CD4-positive, alpha-beta T cell treated with Interleukin-6 at 100 ng/mL for 8 hours (primary cell): ENCODE results near the gene APOL4.
A peak's percentile ranks its signal among the peaks of the same experiment; 100 is the strongest.
"Not testable (repeated sequence)": the region's sequence is repeated elsewhere in the genome, so short reads cannot be mapped to it uniquely, and the experiment has no call there.

ENCODE experiments used
- DNase-seq: peaks from one replicate; pipeline ENCODE4 v3.0.0-alpha.2; 2020; ENCODE audit warnings: mixed read lengths, low spot score

APOL4 gene

DNA sequence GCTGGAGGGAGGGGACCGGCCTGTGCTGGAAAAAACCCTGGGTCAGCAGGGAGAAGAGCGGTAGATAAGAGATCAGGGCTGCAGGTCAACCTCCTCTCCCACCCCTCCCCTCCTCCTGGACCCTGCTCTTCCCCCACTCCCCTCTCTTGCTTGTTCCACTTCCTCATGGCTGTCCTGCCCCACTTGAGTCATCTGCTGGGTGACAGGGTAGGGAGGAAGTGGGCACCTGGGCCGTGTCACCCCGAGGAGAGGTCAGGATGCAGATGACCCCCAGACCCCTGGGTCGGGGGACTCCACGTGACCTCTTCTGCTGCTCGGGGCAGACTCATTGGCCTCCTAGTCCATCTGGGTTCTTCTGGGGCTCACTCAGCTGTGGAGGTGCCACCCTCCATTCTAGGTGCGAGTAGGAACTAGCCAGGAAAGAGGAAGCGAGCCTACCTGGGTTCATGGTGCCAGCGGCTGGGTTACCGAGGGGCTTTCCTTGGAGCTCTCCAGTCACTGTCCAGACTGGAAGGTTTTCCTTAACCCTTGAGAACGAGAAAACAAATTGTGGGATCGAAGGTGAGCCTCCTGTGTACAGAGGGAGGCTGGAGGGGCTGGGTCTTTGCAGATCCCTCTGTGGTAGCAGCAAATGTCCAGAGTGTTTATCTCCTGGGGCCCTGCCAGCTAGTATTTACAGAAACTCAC is 31.2 kb upstream of the APOL4 start:
- no peak for DNase-seq

DNA sequence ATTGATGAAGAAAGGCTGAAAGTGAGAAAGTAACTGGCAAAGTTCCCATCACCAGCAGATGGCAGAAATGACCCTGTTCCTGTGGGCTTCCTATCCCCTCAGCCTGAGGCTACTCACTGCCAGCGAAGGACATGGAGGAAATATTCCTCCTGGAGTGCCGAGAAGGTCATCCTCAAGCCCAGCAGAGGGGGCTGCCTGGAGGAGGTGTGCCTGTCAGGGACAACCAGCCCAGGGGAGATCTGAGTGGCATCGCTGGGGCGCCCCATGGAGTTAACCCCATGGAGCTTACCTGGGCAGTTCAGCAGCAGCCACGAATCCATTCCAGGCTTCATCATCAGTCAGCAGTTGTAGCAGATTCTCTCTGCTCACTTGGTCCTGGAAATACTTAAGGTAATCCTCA is 29.4 kb upstream of the APOL4 start:
- not testable (repeated sequence) for DNase-seq

DNA sequence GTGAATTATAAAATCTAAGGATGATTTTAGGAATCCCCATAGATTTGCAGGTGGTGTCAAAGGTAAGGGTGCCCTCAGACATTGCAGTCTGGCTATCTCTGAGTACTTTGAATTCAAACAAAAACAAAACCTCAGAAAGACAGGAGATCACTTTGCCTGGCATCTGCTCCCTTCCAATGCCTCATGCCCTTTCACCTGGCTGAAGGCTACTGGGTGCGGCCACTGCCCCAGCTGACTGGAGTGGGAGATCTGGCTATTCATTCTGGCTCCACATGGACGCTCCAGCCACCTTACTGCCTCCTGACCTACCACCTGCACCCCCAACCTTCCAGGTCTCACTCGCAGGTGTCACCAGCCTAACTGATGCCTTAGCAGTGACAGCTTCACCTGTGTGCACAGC is 28.0 kb upstream of the APOL4 start:
- DNase-seq, result not testable (repeated sequence)

DNA sequence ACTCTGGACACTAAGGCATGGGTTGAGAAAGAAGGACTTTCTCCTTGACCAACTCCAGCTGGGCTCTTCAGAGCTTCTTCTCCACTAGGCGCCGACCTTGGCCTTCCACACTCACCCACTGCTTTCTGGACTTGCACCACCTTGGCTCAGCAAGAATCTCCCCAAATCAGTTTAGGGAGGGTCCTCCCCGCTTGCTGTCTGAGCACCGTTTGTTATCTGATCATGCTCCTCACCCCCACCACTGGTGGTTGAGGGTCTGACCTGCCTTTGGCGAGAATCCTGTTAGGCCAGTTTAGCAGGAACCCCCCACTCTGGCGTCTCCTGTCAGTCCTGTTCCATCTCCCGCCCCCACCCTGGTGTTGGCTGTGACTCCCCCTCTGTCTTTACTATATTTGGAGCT is 27.3 kb upstream of the APOL4 start:
- DNase-seq, result no peak

DNA sequence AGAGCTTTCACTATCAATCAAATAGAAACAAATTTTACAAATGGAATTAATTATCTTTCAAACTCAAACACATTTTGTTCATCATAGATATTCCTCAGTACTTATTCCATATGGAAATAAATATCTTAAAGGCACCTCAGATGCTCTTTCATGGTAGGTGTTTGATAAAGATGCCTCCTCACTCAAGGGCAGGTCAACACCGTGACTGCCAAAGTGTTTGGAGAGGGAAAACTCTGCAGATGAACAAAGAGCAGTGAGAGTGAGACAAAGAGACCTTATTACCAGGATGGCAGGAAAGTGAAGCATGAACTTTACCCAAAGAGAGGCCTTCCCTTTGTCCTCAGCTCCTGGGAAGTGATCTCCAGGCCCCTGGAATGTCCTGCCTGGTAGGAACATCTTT is 26.8 kb upstream of the APOL4 start:
- DNase-seq, result not testable (repeated sequence)

DNA sequence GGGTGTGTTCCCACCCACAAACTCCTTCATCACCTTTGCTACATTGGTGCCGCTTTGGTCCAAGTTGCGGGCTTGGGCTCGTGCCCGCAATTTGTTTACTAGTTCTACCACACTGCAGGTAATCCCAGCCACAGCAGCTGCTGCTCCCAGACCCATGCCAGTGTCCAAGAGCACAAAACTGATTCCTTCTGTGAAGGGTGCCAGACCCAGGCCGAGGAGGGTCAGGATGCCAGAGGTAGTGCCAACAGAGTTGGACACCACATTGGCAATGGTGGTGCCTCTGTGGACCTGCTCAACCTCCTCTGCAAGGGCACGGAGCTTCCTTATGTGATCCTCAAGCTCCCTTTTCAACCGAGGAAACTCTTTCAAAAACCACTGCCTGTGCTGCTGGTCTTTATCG is 26.2 kb upstream of the APOL4 start:
- DNase-seq, result no peak

DNA sequence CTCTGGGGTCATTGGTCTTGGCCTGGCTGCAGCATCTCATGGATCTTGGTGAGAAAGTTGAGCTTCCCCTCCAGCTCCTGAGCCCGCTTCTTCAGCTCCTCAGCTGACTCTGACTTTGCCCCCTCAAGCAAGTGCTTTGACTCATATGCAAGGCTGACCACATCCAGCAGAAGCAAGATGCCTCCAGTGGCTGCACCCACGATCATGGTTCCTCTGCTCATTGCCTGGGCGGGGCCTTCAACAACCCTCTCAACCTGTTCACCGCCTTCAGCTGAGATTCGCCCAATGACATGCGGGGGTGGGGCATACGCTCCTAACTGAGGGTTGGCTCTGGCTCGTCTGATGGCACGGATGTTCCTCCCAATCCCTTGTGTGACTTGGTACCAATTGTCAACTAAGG is 25.8 kb upstream of the APOL4 start:
- no peak for DNase-seq

DNA sequence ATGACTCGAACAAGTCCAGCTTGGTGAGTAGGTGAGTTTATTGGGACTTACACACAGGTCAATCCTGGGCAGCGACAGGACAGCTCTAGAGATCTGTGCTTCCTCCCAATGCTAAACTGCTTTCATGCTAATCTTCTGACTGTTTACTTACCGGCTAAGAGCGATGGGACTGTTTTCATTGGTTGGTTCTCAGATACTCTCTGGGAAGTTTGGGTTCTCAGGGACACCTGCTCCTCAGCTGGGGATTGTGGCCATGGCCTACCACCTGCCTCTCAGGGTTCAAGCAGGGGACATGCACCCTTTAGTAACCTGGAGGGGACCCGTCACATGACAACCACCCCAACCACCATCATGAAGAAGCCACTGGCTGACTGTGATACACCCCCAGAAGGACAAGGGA is 24.6 kb upstream of the APOL4 start:
- no peak for DNase-seq

DNA sequence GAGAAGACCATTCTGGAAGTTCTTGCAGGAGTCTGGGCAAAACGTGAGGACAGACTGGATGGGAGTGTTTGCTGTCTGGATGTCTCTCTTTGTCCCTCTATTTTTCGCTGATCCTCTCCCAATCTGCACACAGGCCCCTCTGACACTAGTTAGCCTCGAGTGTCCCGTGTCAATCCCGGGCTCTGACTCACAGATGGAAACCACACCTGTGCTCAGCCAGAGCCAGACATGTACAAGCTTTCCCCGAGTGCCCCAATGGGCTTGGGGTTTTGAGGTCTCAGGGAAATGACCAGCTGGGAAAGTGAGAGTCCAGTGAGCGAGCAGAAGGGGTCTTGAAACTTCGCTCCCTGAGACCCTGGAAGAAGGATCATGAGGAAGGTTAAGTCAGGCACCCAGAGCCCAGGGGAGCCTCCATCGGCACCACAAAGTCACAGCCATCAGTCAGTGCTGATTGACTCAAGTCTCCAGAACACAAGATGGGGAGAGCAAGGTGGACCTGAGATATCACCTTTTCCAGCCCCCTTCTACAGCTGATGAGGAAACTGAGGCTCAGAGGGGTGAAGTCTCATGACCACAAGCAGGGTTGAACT is 23.8 kb upstream of the APOL4 start:
- no peak for DNase-seq

DNA sequence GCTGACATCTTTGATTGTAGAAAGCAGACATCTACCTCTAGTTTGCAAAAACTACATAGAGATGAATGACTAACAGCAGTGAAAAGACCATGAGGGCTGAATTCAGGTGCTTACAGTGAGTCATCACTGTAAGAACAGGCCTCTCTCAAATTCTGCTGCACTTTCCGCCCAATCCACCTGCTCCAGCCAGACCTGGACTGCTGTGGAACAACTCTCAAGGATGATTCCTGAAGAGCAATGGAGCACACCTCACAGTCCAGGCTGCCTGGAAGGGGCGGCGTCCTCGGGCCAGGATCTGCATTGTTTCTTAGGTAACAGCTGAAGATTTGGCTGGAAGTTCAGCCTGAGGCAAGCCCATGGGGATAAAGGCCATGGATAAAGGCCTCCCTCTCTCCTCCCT is 22.6 kb upstream of the APOL4 start:
- no peak for DNase-seq

DNA sequence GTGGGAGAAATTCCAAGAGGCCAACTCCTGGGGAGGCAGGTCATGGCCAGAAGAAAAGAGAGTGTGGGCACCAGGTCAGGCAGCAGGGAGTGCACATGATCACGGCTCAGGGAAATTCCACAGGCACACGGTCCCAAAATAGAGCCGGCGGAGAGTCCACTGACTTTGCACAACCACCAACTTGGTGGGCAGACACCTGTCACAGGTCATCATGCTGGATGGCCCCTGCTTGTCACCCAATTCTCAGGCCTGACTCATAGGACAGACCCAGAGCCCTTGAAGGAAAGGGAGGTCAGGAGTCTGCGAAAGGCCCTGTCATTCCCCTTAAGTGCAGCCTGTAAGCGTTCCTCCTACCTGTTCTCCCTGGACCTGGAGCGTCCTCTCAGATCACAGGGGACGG is 21.9 kb upstream of the APOL4 start:
- no peak for DNase-seq

DNA sequence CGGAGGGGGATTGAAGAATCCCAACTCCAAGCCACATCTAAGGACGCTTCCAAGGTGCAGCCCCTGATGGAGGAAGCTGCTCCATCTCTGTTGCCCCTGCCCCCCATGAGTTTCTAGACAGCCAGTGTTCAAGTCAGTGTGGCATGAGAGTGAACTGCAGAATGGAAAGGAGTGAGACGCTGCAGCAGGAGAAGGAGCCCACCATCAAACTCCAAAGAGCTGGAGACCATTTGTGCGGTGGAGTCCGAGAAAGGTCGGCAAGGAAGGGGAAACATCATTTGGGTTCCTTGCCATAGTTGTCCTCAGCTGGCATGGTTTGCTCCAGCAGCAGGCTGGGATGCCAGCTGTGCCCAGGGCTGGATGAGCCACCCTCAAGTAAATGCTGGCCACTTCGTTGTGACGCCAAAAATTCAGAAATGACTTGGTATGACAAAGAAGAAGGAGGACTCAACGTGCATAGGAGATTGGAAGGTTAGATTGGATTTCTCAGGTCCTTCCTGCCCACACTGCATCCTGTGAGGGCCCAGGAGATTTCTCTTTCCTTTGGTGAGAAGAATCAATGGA is 21.4 kb upstream of the APOL4 start:
- no peak for DNase-seq

DNA sequence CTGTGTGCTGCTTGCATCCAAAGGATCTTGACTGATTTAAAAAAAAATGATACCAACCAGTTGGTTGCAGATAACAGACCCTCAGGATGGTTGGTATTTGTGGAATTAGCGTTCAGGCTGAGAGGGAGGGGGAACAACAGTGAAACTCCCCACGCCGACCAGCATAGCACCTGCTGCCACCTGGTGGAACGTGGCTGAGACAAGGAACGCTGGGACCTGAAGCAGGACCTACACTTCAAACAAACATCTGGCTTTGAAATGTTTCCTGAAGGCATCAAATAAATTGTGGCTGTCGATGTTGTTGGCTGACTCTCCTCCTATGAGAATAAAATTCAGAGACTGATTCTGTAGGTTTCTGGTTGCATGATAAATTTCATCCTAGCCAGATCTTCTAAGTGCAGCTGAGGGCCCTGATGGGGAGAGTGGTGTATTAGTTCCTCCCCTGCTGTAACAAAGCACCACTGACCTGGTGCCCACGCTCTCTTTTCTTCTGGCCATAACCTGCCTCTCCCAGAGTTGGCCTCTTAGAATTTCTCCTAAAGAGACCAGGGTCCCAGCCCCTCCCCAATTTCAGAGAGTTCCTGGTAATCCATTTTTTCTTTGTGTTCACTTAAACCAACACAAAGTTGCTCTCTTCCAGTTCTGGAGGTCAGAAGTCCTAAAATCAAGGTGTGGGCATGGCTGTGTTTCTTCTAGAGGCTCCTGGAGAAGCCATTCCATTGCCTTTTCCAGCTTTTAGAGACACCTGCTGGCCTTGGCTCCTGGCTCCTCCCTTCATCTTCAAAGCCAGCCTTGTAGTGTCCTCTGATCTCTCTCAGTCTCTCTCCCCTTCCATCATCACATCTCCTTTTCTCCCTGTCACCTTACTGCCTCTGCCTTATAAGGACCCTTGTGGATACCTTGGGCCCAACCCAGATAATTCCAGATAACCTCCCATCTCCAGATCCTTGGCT is 20.5 kb upstream of the APOL4 start:
- peak; percentile 51 for DNase-seq

DNA sequence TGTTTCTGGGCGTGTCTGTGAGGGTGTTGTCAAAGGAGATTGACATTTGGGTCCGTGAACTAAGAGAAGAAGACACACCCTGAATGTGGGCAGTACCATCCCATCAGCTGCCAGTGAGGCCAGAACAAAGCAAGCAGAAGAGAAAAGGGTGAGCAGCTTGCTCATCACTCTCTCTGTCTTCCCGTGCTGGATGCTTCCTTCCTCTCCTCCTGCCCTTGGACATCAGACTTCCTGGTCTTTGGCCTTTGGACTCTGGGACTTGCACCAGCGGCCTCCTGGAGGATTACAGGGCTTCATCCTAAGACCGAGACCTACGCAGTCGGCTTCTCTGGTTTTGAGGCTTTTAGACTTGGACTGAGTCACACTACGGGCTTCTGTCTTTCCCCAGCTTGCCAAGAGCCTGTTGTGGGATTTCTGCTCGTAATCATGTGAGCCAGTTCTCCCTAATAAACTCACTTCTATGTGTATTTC is 18.9 kb upstream of the APOL4 start:
- no peak for DNase-seq

DNA sequence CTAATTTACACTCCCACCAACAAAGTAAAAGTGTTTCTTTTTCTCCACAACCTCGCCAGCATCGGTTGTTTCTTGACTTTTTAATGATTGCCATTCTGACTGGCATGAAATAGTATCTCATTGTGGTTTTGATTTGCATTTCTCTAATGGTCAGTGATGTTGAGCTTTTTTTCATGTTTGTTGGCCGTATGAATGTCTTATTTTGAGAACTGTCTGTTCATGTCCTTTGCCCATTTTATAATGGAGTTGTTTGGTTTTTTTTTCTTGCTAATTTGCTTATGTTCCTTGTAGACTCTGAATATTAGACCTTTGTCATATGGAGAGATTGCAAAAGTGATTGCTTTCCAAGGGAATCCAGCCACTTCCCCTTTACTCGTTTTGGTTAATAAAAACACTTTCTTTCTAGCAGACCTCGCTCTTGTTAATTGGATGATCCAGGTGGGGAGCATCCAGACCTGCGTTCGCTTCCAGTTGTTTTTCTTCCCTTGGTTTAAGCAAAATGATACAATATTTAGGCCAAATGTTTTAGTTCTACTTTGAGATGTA is 17.1 kb upstream of the APOL4 start:
- DNase-seq, result no peak

DNA sequence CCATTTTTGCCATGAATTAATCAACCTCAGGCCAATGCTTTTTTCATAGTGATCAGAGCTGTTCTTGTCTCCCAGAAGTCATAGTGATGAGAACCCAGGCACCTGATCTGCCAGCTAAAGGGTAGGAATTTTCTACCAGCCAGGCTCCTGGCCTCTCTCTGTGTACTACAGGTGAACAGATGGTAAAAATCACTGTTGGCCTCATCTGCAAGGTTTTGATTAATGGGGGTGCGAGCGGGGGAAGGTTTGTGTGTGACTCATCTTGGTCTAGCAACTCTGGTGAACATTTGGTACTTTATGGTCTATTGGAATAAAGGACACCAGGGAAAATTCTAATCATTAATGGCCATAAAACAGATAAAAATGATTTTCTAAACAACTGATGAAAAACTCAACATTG is 14.4 kb upstream of the APOL4 start:
- DNase-seq, result no peak

DNA sequence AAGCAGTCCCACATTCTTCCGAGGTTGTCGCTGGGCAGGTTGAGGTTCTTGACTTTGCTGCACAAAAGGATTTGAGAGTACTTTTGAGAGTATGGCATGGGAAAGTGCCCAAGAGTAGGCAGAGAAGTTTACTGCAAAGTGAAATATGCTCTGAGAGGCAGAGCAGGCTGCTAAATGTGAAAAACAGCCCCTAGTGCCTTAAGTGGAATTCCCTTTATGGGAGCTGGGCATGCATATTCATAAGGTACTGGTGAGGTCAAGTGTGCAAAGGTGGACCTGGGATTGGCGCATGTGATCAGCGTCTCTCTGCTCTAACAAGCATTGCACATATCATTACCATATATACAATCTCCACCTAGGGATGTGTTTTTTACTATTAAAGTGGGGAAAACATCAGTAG is 12.0 kb upstream of the APOL4 start:
- no peak for DNase-seq

DNA sequence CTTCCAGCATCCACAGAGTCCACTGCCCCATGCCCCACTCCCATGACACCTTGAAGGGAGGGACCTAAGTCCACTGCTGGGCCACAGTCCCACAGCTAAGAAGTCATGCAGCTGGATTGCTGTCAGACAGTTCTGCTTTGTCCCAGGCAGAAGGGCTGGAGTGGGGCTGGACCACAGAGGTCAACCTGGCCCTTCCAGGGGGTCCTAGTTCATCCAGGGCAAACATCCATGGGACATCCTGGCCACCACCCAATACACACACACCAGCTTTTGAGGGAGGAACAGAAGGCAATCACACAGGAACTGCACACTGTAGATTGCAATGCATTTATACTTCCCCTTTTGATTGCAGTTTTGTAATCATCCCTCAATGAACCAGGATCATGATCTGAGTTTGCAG is 11.3 kb upstream of the APOL4 start:
- DNase-seq, result no peak

DNA sequence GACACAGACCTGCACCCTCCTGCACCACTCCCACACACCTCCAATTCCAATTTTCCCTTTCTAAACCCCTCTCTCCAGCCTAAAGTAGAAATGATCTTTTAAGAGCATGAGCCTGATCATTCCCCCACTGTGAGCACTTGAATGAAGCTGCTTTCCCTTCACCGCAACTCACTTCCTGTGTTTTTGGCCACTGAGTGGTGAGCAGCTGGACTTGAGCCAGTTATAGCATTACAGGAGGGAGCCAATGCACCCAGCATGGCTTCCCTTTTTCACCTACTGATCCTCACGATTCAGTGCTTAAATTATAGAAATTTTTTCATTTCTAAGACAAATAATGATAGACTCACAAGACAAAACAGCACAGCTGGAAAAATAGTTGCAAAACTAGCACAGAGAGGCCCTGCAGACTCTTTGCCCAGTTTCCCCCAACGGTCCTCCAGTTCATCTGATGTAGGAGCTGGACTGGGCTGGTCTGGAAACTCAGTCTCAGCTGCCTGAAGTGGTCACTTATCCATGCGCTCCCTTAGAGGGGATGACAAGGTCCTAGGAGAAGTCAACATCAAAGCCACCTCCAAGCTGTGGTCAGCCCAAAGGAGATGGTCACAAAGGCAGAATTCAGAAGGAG is 9.7 kb upstream of the APOL4 start:
- DNase-seq, result no peak

DNA sequence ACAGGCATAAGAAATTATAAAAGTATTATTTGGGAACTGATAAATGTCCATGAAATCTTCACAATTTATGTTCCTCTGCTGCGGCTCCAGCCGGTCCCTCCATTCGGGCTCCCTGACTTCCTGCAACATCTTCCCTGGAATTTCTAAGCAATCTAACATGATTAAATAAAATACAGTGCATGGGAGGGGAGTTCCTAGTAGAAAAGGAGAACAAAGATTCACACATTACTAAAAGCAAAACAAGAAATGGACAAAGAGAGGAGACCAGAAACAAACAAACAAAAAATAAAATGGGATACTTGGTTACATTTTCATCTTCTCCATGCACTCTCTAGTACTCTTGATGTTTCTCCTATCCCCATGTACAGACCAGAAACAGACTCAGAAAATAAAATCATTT is 8.6 kb upstream of the APOL4 start:
- no peak for DNase-seq

DNA sequence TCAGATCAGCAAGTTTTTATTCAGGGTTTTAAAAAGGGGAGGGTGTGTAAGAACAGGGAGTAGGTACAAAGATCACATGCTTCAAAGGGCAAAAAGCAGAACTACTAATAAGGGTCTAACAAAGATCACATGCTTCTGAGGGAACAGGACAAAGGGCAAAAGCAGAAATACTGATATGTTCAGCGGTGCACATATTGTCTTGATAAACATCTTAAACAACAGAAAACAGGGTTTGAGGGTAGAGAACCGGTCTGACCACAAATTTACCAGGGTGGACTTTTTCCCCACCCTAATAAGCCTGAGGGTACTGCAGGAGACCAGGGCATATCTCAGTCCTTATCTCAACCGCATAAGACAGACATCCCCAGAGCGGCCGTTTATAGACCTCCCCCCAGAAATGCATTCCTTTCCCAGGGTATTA is 7.9 kb upstream of the APOL4 start:
- not testable (repeated sequence) for DNase-seq

DNA sequence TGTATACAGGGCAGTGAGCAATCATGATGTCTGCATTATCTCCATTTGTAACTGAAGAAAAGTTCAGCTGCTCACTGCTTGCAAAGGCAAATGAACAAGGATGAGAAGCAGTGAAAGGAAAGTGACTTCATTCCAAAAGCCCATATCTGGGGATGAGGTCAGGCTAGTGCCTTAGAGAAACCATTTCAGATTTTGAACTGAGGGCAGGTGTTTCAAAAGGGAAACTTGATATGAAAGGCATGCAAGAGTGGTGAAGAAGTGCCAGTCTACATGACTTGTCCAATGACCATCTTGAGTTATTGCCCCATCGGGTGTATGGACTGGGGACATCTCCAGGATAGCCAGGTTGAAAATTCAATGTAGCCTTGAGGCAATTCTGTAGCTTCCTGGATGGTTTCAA is 7.3 kb upstream of the APOL4 start:
- DNase-seq, result no peak
